GM18499 (cell line): Measurements from ENCODE around the gene CUTA.

Experiments used
- ATAC-seq: cut with Tn5 transposase; IDR thresholded peaks from one replicate; pipeline ENCODE4 v1.9.1; 2021; ENCODE audit warnings: moderate number of reproducible peaks; ENCODE audit not compliant: insufficient read depth, unreplicated experiment

Gene CUTA

DNA sequence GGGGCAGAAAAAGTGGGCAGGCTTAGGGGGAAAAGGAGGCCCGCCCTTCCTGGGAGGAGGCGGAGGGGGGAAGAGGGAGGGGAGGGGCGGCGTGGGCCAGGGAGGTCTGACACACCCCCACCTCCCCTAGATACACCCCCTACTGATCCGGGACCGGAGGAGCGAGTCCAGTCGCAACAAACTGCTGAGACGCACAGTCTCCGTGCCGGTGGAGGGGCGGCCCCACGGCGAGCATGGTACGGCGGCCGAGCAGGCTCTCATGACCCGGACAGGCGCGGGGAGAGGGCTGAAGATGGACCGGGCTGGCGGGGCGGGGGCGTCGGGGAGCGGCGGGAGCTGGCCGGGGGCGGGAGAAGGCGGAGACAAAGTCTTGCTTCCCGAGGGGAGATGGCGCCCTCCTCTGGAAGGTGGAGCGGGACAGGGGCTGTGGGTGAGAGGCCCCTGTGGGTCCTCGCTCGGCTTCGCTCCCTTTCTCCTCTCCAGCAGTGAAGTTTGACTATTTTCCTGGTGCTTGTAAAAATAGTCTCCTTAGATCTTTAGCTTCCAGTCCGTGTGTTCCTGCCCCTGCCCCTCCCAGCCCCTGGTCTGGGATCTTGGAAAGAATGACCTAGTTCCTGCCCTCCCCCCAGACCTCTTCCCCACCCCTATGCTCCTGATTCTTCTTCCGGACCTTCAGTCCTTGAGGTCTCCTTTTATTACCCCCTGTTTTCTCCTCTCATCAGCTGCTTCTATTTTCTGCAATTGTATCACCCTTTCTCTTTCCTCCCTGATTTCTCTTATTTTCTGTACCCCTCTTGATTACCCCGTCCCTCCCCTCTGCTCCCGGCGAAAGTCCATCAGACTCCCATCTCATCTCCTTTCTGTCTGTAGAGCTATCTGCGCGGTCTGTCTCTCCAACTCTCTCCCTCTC lies 8.0 kb upstream of the CUTA start:
- ATAC-seq, result no peak

DNA sequence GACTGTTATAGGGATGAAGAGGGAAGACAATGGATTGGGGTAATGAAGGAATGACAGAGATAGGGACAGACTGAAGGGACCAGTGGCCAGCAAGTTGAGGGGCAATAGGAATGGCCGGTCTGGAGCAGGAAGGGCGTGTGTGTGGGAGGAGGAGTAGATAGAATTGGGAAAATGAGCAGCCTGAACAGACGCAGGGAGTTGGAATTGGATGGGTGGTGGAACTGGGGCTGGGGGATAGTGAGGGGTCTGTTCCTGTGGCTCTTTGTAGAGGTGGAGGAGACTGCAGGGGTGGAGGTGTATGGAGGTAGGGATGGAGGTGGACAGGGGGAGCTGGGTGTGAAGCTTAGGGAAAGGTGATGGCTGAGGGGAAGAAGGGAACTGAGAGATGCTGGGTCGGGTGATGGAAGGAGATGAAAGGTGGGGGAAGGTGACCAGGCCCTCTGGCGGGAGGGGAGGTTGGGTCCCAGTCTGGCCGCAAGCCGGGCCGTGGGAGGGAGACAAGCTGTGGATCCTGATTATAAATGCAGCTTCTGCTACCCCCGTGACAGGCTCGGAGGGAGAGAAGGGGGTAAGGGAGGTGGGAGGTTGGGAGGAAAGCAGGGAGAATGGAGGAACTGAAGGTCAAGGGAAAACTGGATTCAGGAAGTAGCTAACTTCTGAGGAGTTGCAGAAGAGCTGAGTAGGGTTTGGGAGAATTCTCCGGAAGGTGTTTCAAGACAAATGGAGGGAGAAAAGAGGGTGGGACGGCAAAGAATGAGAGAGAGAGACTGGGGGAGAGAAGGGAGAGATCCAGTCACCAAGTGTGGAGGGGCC lies 7.2 kb upstream of the CUTA start:
- ATAC-seq, result no peak

DNA sequence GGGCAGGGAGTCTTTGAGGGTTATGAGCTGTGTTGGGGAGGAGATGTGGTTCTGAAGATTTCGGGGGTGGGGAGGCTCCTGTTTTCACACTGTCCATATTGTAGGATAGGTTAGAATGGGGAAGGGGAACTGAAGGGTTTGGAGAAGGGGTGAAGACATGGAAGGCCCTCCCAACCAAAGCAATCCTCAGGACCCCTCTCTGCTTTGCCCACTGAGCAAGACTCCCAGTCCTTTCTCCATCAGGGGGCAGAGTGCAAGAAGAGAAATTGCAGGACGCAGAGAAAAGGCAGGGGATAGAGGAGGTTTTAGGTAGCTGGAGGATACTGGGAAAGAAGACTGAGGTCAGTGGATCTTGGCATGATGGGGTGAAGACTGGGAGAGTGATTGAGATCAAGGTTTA lies 5.9 kb upstream of the CUTA start:
- ATAC-seq, result no peak

- ATAC-seq, result no peak
Observed at GRCh38 chr6:33421344-33421643, 3.4 kb upstream of the CUTA start.

- ATAC-seq, result no peak
Observed at GRCh38 chr6:33420491-33421343, 2.8 kb upstream of the CUTA start.

GRCh38 chr6:33419580-33420490 lies 1.9 kb upstream of the CUTA start, which contains the start of gene SYNGAP1:
Gene SYNGAP1 (plus strand): TSS chr6:33420065. CDS start chr6:33420265, 200 bp downstream.
- no peak for ATAC-seq

- no peak for ATAC-seq
Observed at GRCh38 chr6:33418690-33419291, 884 bp upstream of the CUTA start.

DNA sequence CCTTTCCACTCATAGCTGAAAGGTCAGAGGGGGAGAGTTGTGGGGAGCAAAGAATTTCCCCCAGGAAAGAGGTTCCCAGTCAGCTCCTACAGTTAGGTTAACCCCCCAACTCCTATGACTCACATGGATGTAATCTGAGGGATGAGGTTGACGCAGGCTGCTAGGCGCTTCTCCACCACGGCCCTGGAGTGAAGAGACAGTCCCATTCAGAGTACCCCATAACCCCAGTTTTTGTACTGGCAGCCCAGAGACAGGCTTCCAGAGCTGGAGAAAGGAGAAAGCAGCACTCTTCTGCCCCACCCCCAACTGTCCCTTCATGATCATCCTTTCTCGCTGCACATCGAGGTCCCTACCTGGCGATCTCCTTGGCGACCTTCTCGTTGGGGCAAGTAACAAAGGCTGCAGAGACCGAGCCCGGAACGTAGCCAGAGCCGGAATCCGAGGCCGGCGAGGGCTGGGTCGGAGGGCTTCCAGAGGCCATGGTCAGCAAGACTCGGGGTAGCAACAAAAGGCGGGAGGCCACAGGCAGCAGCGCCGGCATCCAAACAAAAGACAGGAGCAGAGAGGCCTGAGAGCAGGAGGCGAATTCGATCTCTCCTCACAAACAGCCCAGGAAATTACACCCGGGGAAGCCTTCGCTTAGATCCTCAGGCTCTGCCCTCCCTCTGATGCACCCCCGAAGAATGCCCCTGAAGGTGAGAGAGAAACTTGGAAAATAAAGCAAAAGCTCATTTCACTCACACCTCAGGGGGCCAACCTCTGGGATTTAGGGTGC lies 592 bp downstream of the CUTA start:
- no peak for ATAC-seq

- no peak for ATAC-seq
Observed at GRCh38 chr6:33416386-33417127, 1.4 kb downstream of the CUTA start.

- ATAC-seq, result no peak
Observed at GRCh38 chr6:33415831-33416230, 2.1 kb downstream of the CUTA start.

- ATAC-seq, result no peak
Observed at GRCh38 chr6:33414592-33415271, 3.2 kb downstream of the CUTA start.

DNA sequence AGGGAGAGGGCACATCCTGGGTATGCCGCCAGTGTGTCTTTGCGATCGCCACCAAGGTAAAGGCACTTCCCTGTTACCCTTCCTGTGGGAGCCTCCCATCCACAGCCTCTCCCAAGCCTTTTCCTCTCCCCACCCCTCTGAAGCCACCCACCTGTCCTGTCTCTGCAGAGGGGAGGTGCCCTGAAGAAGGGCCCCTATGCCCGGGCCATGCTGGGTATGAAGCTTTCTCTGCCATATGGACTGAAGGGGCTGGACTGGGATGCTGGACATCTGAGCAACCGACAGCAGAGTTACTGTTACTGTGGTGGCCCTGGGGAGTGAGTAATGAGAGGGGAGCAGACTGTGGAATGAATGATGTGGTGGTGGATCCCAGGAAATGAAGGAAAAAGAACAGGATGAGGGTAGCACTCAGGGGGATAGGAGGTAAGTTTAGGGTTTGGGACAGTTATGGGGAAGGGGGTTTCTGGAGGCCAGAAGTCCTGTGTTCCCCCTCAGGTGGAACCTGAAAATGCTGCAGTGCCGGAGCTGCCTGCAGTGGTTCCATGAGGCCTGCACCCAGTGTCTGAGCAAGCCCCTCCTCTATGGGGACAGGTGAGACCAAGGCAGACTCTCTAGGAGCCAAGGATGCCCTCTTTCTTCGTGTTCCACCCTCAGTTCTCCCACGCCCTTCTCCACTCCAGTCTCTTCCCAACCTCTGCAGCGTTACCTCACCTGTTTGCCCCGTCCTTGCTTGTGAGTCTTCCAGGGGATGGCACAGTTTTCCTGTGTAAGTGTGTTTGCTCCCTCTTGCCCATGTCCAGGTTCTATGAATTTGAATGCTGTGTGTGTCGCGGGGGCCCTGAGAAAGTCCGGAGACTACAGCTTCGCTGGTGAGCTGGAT lies 4.4 kb downstream of the CUTA start:
- no peak for ATAC-seq

GRCh38 chr6:33412140-33413009 lies 5.5 kb downstream of the CUTA start:
- no peak for ATAC-seq

DNA sequence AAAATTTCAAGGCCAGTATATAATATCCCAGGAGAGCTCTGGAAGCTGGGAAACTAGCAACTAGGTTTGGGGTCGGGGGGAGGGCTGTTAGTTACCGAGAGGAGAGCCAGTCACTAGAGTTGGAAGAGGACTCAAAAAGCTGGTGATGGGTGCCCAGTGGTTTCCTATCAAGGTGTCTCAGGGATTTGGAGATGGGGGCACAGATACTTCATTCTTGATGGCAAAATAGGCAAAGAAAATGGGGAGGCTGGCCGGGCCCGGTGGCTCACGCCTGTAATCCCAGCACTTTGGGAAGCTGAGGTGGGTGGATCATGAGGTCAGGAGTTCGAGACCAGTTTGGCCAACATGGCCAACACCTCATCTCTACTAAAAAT lies 6.3 kb downstream of the CUTA start:
- no peak for ATAC-seq
